ENCODE data around the gene AFDN.

Gene AFDN

DNA sequence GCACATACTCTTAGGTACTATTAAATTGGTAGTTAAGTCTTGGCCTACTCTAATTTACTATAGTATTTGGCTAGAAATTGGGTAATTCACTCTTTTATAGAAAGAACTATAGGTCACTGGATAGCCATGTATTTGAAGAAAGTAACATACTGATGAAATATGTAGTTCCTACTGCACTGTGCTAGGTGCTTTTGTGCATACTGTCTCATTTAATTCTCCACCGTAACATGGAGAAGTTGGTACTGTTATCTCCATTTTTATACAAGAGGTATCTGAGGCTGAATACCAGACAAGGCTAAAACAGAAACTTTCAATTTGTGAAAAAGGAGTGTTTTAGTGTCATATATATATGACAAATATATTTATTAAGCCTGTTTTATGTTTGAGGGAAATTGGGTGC, 29.8 kb downstream of the AFDN start:
- DNase-seq (ENCODE audit: low read depth): no peak
- H3K4me3 ChIP-seq (ENCODE audit: control insufficient read depth, low read depth, low read length): no peak overlapping the region
- TF ChIP-seq, protein P1, sequence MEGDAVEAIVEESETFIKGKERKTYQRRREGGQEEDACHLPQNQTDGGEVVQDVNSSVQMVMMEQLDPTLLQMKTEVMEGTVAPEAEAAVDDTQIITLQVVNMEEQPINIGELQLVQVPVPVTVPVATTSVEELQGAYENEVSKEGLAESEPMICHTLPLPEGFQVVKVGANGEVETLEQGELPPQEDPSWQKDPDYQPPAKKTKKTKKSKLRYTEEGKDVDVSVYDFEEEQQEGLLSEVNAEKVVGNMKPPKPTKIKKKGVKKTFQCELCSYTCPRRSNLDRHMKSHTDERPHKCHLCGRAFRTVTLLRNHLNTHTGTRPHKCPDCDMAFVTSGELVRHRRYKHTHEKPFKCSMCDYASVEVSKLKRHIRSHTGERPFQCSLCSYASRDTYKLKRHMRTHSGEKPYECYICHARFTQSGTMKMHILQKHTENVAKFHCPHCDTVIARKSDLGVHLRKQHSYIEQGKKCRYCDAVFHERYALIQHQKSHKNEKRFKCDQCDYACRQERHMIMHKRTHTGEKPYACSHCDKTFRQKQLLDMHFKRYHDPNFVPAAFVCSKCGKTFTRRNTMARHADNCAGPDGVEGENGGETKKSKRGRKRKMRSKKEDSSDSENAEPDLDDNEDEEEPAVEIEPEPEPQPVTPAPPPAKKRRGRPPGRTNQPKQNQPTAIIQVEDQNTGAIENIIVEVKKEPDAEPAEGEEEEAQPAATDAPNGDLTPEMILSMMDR (conservative IDR thresholded peaks at IDR 0.05; ENCODE audit: control insufficient read depth, insufficient read depth, low read depth, low read length): no peak

DNA sequence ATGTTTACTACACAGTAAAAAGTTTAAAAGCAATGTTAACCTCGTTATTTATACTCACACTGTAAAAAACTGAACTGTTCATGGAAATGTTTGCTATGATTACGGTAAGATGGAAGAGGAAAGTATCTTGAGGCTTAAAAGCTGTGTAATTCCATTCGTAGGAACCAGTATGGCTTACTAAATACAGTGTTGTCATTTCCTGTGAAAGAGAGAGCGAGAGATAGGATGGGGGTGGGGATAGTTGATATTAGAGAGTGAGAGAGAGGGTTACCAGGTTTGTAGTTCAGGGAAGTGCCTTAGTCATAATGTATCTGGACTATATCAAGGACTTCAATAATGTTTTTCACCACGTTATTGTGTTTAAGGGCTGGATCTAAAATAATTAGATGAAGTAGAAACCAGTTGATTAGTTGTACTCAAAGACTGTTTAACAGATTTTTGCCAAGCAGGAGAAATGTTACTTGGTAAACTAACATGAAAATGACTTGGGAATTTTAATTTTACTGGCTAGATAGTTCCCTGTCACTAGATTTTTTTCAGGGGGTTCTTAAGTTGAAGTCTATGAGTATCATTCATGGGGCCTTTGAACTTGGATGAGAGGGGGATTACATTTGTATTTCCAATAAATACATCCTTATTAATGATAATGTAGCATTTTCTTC, 30.4 kb downstream of the AFDN start:
- TF ChIP-seq, protein P1 (conservative IDR thresholded peaks at IDR 0.05; ENCODE audit: control insufficient read depth, insufficient read depth, low read depth, low read length): no peak

DNA sequence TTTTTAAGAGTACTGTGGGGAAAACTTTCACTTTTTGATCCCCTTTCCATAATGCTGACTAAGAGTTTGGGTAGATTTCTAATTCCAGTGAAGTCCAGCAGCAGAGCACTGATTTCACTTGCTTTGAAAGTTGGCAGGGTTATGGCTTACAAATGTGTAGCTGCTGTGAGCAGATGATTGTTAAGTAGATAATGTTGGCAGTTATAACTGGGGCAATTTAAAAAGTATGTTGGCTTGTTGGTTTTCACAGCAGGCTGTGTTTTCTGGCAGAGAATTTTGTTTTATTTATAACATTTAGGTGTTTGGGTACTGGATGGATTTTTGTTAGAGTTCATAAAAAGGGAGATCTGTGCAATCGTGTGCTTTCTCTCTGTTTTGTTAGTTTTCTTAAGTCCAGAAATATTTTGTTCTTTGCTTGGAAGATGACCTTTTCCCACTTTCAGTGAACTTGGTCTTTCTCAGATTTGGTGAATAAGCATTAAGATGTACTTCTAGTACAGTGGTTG, 31.4 kb downstream of the AFDN start:
- peak; percentile 83 for DNase-seq (ENCODE audit: low read depth)
- TF ChIP-seq, protein P1 (conservative IDR thresholded peaks at IDR 0.05; ENCODE audit: control insufficient read depth, insufficient read depth, low read depth, low read length): no peak
- no peak overlapping the region for H3K4me3 ChIP-seq (ENCODE audit: control insufficient read depth, low read depth, low read length)

More for the DNA sequence above, 30.4 kb downstream of the AFDN start:
- H3K4me3 ChIP-seq (ENCODE audit: control insufficient read depth, low read depth, low read length): no peak overlapping the region
- peak; percentile 88 for DNase-seq (ENCODE audit: low read depth)

DNA sequence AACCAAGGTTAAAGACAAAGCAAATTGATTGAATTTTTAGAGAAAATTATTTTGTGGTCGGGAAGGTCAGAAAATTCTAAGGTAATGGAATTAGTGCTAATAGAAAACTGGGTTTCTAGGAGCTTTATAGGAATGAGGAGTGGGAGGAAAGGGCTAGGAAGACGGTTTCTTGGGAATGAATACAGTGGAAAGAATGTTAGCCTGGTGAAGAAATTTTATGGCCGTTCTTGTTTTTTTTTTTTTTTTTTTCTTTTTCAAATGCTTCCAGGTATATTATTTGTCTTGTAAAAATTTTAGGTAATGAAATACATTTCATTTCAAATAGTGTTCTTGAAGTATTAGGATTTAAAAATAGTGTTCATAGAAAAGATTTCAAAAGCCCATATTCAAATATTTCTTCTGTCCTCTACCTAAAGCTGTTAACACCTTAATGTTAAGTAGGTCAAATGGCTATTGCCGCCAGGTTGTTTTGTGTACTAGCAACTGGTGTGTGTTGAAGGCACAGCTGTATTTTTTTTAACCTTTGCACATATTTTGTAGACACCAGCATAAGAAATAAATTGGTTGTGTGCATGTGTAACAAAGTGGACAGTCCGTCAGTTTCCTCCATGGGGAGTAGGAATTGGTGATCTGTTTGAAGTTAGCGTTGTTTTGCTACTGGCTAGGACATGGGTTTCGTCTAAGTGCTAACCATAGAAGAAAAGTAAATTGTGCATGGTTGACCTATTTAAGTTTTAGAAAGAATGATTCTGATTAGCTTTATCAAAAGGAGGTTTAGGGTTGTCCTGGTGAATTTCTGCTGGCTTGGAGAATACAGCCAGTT, 32.3 kb downstream of the AFDN start:
- no peak overlapping the region for H3K4me3 ChIP-seq (ENCODE audit: control insufficient read depth, low read depth, low read length)
- TF ChIP-seq, protein P1 (conservative IDR thresholded peaks at IDR 0.05; ENCODE audit: control insufficient read depth, insufficient read depth, low read depth, low read length): no peak
- DNase-seq (ENCODE audit: low read depth): no peak

GRCh38 chr6:167860550-167861226, 34.0 kb downstream of the AFDN start:
- no peak for DNase-seq (ENCODE audit: low read depth)
- TF ChIP-seq, protein P1 (conservative IDR thresholded peaks at IDR 0.05; ENCODE audit: control insufficient read depth, insufficient read depth, low read depth, low read length): no peak
- H3K4me3 ChIP-seq (ENCODE audit: control insufficient read depth, low read depth, low read length): no peak overlapping the region

GRCh38 chr6:167861424-167861823, 34.7 kb downstream of the AFDN start:
- no peak overlapping the region for H3K4me3 ChIP-seq (ENCODE audit: control insufficient read depth, low read depth, low read length)
- TF ChIP-seq, protein P1 (conservative IDR thresholded peaks at IDR 0.05; ENCODE audit: control insufficient read depth, insufficient read depth, low read depth, low read length): no peak
- DNase-seq (ENCODE audit: low read depth): no peak

Measured in fibroblast of mammary gland (primary cell).